ENCODE results near the gene PTPN1.

Gene PTPN1

GRCh38 chr20:50514035-50514337, 3.8 kb downstream of the PTPN1 start:
- DNase-seq, result no peak

GRCh38 chr20:50514750-50515149, 4.6 kb downstream of the PTPN1 start:
- peak in 1 of 5 donors; percentile 59 for DNase-seq

GRCh38 chr20:50515471-50516106, 5.4 kb downstream of the PTPN1 start:
- DNase-seq, result no peak

GRCh38 chr20:50516180-50516934, 6.2 kb downstream of the PTPN1 start:
- peak in 1 of 5 donors; percentile 69 for DNase-seq

GRCh38 chr20:50516935-50517816, 7.0 kb downstream of the PTPN1 start:
- DNase-seq, result no peak

- peak in 2 of 5 donors; percentile 28 to 48 for DNase-seq
These were observed 7.6 kb downstream of the PTPN1 start for GRCh38 chr20:50517817-50518154.

GRCh38 chr20:50518270-50518721, 8.1 kb downstream of the PTPN1 start:
- peak in 1 of 5 donors; percentile 59 for DNase-seq

- DNase-seq, result peak in 1 of 5 donors; percentile 60
These were observed 9.0 kb downstream of the PTPN1 start for GRCh38 chr20:50519036-50519762.

GRCh38 chr20:50520222-50520880, 10.2 kb downstream of the PTPN1 start:
- DNase-seq, result peak in 2 of 5 donors; percentile 5 to 58

- no peak for DNase-seq
These were observed 11.3 kb downstream of the PTPN1 start for GRCh38 chr20:50521221-50522052.

- DNase-seq, result no peak
These were observed 12.0 kb downstream of the PTPN1 start for GRCh38 chr20:50522053-50522674.

GRCh38 chr20:50523552-50524167, 13.5 kb downstream of the PTPN1 start:
- no peak for DNase-seq

GRCh38 chr20:50525681-50526080, 15.5 kb downstream of the PTPN1 start:
- DNase-seq, result no peak

- DNase-seq, result no peak
These were observed 16.3 kb downstream of the PTPN1 start for GRCh38 chr20:50526403-50526989.

- DNase-seq, result no peak
These were observed 17.0 kb downstream of the PTPN1 start for GRCh38 chr20:50527068-50527605.

GRCh38 chr20:50528129-50528528, 17.9 kb downstream of the PTPN1 start:
- no peak for DNase-seq

GRCh38 chr20:50528804-50529351, 18.7 kb downstream of the PTPN1 start:
- DNase-seq, result no peak

- DNase-seq, result no peak
These were observed 22.0 kb downstream of the PTPN1 start for GRCh38 chr20:50532221-50532620.

GRCh38 chr20:50533061-50533460, 22.9 kb downstream of the PTPN1 start:
- no peak for DNase-seq
